Measurements from ENCODE around the gene GLIS1. TPM values are rescaled to one million over a fixed set of nuclear protein-coding genes. Genes with fewer than 3 reads are reported as not detected.

GLIS1 gene
- total RNA-seq, 2 donors from 2014 or later: 0.16 TPM; not detected in 1

DNA sequence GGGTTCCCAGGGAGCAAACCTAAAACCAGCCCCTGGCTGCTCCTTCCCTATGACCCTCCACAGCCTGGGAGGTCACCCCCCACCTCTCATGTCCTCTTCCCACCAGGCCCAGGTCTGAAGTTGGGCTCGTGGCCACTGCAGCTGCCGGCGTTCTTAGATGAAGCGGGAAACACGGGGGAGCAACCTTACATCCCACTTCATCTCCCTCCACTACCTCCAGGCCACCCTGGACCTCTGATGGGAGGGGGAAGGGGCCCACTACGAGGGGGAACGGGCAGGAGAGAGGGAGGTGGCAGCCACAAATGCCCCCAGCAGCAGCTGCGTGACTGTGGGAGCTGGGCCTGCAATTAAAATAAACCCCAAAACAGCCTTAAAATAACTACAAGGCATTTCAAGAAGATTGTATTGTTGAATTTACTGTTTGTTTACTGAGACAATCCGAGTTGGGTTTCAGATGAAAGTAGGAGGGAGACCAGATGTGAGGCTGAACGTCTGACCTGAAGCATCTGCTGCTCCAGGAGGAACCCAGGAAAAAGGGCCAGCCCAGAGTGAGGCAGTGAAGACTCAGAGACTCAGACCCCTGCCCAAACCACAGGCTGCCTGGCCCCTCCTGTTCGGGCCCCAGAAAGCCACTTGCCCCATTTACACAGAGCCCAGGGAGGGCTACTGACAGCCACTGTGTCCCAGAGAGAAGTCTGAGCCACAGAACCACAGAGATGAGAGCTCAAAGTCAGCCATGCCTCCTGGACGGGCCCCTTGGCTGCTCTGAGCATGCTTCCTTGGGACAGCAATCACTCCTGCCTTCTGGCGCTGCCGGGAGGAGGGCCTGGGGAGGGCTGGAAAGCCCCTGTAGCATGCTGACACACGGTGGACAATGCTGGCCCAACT, 59.8 kb downstream of the GLIS1 start:
- DNase-seq: no peak
- no peak overlapping the region for H3K27ac ChIP-seq
- H3K27me3 ChIP-seq: no peaks in the 10 kb centered on the region
- TF ChIP-seq, protein P1, sequence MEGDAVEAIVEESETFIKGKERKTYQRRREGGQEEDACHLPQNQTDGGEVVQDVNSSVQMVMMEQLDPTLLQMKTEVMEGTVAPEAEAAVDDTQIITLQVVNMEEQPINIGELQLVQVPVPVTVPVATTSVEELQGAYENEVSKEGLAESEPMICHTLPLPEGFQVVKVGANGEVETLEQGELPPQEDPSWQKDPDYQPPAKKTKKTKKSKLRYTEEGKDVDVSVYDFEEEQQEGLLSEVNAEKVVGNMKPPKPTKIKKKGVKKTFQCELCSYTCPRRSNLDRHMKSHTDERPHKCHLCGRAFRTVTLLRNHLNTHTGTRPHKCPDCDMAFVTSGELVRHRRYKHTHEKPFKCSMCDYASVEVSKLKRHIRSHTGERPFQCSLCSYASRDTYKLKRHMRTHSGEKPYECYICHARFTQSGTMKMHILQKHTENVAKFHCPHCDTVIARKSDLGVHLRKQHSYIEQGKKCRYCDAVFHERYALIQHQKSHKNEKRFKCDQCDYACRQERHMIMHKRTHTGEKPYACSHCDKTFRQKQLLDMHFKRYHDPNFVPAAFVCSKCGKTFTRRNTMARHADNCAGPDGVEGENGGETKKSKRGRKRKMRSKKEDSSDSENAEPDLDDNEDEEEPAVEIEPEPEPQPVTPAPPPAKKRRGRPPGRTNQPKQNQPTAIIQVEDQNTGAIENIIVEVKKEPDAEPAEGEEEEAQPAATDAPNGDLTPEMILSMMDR (IDR thresholded peaks at IDR 0.05): no peak
- H3K9me3 ChIP-seq: no peaks in the 10 kb centered on the region
- no peaks in the 10 kb centered on the region for H3K36me3 ChIP-seq
- intact Hi-C loops (cut with DNase I): no loop called here
- H3K4me1 ChIP-seq: peaks cover 6% of the 10 kb centered on the region
- no peak overlapping the region for H3K4me3 ChIP-seq
- no peak overlapping the region for H3K9ac ChIP-seq (ENCODE audit: low read depth in 2 of 2, low read length in 2 of 2)

DNA sequence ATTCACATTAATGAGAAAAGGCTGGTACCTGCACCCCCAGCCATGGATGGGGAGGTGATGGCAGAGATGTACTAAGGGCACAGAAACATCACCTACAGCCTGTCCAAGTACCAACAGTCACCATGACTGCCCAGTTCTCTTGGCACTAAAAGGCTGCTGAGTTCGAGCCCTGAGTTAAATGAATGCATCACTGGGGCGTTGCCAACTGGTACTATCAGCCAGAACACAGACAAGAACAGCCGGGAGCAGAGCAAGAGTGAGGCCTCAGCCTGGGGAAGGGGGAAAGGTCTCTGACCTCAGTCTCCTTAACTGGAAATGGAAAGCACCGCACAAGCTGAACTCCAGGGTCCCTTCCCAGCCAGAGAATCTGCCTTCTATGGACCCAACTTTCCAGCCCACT, 60.5 kb downstream of the GLIS1 start:
- no peaks in the 10 kb centered on the region for H3K9me3 ChIP-seq
- H3K27ac ChIP-seq: no peak overlapping the region
- no peaks in the 10 kb centered on the region for H3K36me3 ChIP-seq
- H3K9ac ChIP-seq (ENCODE audit: low read depth in 2 of 2, low read length in 2 of 2): no peak overlapping the region
- intact Hi-C loops (cut with DNase I): no loop called here
- H3K27me3 ChIP-seq: no peaks in the 10 kb centered on the region
- no peak for DNase-seq
- TF ChIP-seq, protein P1 (IDR thresholded peaks at IDR 0.05): no peak
- peaks cover 6% of the 10 kb centered on the region for H3K4me1 ChIP-seq
- H3K4me3 ChIP-seq: no peak overlapping the region

DNA sequence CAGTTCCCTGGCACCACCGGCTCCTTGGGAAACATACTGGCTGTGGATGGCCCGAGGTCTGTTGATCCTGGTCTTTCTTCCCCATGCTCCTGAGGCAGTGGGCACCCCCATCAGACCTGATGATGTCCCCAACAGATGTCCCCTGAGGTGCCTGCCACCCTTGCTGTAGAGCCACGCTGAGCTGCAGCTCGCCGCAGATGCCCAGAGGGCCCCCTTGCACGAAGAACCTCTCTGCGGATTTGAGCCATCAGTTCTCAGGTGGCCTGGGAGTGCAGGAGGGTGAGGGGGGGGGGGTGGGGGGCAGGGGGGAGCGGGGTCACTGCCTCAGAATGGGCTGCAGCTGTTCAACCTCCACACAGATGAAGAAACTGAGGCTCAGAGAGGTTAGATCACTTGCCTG, 60.9 kb downstream of the GLIS1 start:
- Histone ChIP-seq H3K9ac (ENCODE audit: low read depth in 2 of 2, low read length in 2 of 2) (no peak overlapping the region), H3K4me3 (no peak overlapping the region), H3K4me1 (peaks cover 6% of the 10 kb centered on the region), H3K36me3 (no peaks in the 10 kb centered on the region), H3K27me3 (no peaks in the 10 kb centered on the region), H3K9me3 (no peaks in the 10 kb centered on the region), H3K27ac (no peak overlapping the region)
- no peak for DNase-seq
- TF ChIP-seq, protein P1 (IDR thresholded peaks at IDR 0.05): no peak
- intact Hi-C loops (cut with DNase I): no loop called here

DNA sequence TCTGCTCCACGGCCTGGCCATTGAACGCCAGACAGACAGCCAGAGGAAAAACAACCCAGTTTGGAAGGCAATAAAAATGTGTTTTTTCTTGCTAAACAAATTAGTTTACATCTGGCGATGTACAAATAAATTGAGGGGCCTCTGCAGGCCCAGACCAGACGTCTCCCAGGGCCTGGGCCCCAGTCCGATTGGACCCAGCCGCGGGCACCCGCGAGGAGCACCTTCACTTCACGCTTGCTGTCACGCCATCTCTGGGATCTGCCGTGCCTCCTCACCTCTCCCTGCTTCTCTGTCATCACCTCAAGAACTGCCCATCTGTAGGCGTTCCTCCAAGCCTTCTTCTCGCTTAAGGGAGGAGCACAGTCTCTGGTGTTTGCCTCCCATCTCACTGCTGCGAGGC, 61.5 kb downstream of the GLIS1 start:
- Histone ChIP-seq H3K27me3 (no peaks in the 10 kb centered on the region), H3K36me3 (no peaks in the 10 kb centered on the region), H3K9me3 (no peaks in the 10 kb centered on the region), H3K9ac (ENCODE audit: low read depth in 2 of 2, low read length in 2 of 2) (no peak overlapping the region), H3K4me3 (no peak overlapping the region), H3K4me1 (peaks cover 6% of the 10 kb centered on the region), H3K27ac (no peak overlapping the region)
- TF ChIP-seq, protein P1 (IDR thresholded peaks at IDR 0.05): no peak
- DNase-seq: no peak
- intact Hi-C loops (cut with DNase I): no loop called here

DNA sequence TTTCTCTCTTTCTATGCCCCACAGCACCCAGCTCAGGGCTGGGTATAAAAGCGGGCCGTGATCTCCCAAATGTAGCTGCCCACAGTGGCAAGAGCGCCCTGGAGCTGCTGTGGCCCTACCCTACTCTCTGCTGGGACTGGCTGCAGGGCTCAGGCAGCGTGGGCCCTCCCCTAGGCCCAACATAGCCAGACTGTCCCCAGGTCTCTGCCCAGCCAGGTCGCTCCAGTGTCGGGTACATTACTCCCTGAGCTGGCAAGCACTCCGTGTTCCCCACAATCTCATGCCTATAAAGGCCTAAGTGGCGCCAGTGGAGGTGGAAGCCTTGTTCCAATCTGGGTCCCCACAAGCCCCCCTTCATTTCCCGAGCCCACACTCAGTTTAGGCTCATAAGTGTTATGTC, 66.2 kb downstream of the GLIS1 start:
- Histone ChIP-seq H3K36me3 (no peaks in the 10 kb centered on the region), H3K4me1 (no peaks in the 10 kb centered on the region), H3K27ac (no peak overlapping the region), H3K9ac (ENCODE audit: low read depth in 2 of 2, low read length in 2 of 2) (no peak overlapping the region), H3K27me3 (no peaks in the 10 kb centered on the region), H3K4me3 (no peak overlapping the region), H3K9me3 (no peaks in the 10 kb centered on the region)
- intact Hi-C loops (cut with DNase I): no loop called here
- TF ChIP-seq, protein P1 (IDR thresholded peaks at IDR 0.05): no peak
- DNase-seq: no peak
